SU-DHL-6 (cell line): ENCODE data around the gene HSPA12A.

Experiments
- CTCF ChIP-seq: fragments of 200-600 bp; sonication (generic); IDR thresholded peaks from one replicate; pipeline ENCODE4 v1.5.1; 2017; ENCODE audit warnings: antibody characterized with exemption, mild to moderate bottlenecking, low read length, moderate library complexity; ENCODE audit not compliant: insufficient read depth, poor library complexity, severe bottlenecking
- EZH2phosphoT487 ChIP-seq: fragments of 200-600 bp; sonication (generic), shearing (Covaris generic); conservative IDR thresholded peaks from 2 replicates; pipeline ENCODE4 v1.6.1; 2018; ENCODE audit warnings: mild to moderate bottlenecking, antibody characterized with exemption, low read length, moderate library complexity, mixed read lengths

GRCh38 chr10:116637830-116638229, 104.5 kb downstream of the HSPA12A start:
- TF ChIP-seq CTCF (no peak), EZH2phosphoT487 (no peak)
